Psoas muscle (tissue), 8 donors: ENCODE results near the gene C2CD2. TPM values are rescaled to one million over a fixed set of nuclear protein-coding genes. Genes with fewer than 3 reads are reported as not detected.

Source experiments
- ATAC-seq, 4 donors: fragments of 200-7000 bp; cut with Tn5 transposase; one replicate each; pipeline ENCODE4 v1.9.1; 2020; ENCODE audit warnings: moderate library complexity in 3 of 4, mild to moderate bottlenecking in 2 of 4
- DNase-seq, 2 donors: peaks; one replicate each; pipeline ENCODE4 v3.0.0-alpha.2; 2020
- H3K27ac ChIP-seq: fragments of 200-600 bp; one replicate; pipeline ENCODE4 v1.8.0; 2022
- H3K27me3 ChIP-seq, 3 donors: fragments of 200-600 bp in 1 of 3; one replicate each; pipeline versions ENCODE4 v1.6.1 to v1.8.0; 2013 to 2022; ENCODE audit warnings: low read length in 2 of 3, mild to moderate bottlenecking in 2 of 3, moderate library complexity in 1 of 3; ENCODE audit not compliant: insufficient read depth in 3 of 3
- H3K36me3 ChIP-seq, 2 donors: fragments of 200-600 bp in 1 of 2; one replicate each; pipeline versions ENCODE4 v1.6.1 to v1.8.0; 2013 to 2022; ENCODE audit warnings: low read depth in 1 of 2, mild to moderate bottlenecking in 1 of 2, moderate library complexity in 1 of 2; ENCODE audit not compliant: insufficient read depth in 1 of 2
- H3K4me1 ChIP-seq: fragments of 200-600 bp; one replicate; pipeline ENCODE4 v1.8.0; 2022
- H3K4me3 ChIP-seq: fragments of 200-600 bp; one replicate; pipeline ENCODE4 v1.8.0; 2022; ENCODE audit warnings: mild to moderate bottlenecking
- H3K9me3 ChIP-seq: fragments of 200-600 bp; one replicate; pipeline ENCODE4 v1.8.0; 2022
- WGBS, 3 donors: extraction: QIAGEN DNeasy Blood & Tissue Kit; methylation state at CpG; one replicate each; pipeline versions ENCODE4 v1.1.6 to v1.1.7; 2013; 5-methylcytosine and 5-hydroxymethylcytosine counted together
- intact Hi-C, 2 donors: fragments of 100-400 bp; cut with DNase I; formaldehyde crosslinking; loops; one replicate each; pipeline versions ENCODE4 v1.11.0 to v1.14.2; 2022
- polyA plus RNA-seq, 3 donors: library from polyadenylated mRNA; stranded (reverse); fragments of 200-250 nt; gene quantifications; one replicate each; pipeline ENCODE4 v1.2.3, GENCODE V29; 2013
- total RNA-seq, 4 donors: library from RNA; stranded (reverse); fragmentation: NEBNext Ultra II Directional in 2 of 4; extraction: Animal tissue kit (Norgen Biotek cat#: 25700) in 2 of 4; gene quantifications; one replicate each; pipeline versions ENCODE4 v1.2.1 to v1.2.4, GENCODE V29; 2021 to 2023
- TF ChIP-seq, protein P1 (sequence below): fragments of 200-600 bp; IDR thresholded peaks from one replicate; pipeline ENCODE4 v1.8.0; 2022; ENCODE audit warnings: antibody characterized with exemption
- donor health status: healthy with polysubstance abuse.
- donor health status: DM: no; HTN: no; CAD: no; lungs with moderate emphysema.
- donor health status: Bipolar disorder and iron deficiency.
- donor health status: healthy.
- donor health status: DM: yes; HTN: yes; CAD: no.
- donor health status: DM: no; HTN: no; CAD: no.
- donor health status: DM: no; HTN: no; CAD: no.
- donor health status: DM: yes; HTN: yes; CAD: no.

Gene C2CD2
- total and polyA plus RNA-seq, 7 donors = 1.6 to 6.6 (median 3.2) TPM

DNA sequence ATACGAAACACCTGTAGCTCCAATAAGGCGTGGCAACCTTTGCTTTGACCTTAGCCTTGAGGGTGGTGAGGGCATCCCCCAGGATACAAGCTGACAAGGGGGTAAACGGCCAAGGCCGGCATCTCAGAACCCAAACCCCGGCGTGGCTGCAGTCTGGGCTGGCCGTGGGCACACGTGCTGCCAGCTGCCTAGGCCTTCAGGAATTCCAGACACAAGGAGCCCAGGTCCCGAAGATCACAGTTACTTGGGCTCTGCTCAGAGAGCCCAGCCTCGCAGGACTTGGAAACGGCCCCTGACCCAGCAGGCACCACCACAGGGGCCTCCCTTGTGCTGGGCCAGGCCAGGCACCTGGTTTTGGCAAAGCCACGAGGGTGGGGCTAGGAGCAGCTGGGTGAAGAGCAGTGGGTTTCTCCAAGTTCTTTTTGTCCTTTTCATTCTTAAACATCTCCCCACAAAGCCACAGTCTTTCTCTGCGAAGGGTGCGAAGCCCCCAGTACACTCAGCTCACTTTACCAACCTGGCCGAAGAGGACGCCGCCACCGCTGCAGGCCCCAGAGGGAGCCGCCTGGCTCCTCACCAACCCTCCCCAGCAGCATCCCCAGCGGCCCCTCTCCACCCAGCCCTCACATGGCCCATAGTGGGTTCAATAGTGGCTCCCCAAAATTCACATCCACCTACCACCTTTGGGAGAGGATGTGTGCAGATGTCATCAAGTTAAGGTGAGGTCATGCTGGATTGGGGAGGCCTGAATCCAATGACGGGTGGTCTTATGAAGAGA lies 101.5 kb downstream of the C2CD2 start:
- H3K27me3 ChIP-seq = no peaks in the 10 kb centered on the region
- ATAC-seq (no peak), DNase-seq (no peak)
- peaks cover 0 to 49% of the 10 kb centered on the region in 2 donors for H3K36me3 ChIP-seq
- intact Hi-C loops = no loop called here
- no peaks in the 10 kb centered on the region for H3K9me3 ChIP-seq
- H3K4me1 ChIP-seq = no peaks in the 10 kb centered on the region
- no peak overlapping the region for H3K4me3 ChIP-seq
- H3K27ac ChIP-seq = no peak overlapping the region
- 87 to 91% (median 90%) methylated on average over 21 of the region's 21 CpGs for WGBS, 3 donors
- TF ChIP-seq, protein P1, sequence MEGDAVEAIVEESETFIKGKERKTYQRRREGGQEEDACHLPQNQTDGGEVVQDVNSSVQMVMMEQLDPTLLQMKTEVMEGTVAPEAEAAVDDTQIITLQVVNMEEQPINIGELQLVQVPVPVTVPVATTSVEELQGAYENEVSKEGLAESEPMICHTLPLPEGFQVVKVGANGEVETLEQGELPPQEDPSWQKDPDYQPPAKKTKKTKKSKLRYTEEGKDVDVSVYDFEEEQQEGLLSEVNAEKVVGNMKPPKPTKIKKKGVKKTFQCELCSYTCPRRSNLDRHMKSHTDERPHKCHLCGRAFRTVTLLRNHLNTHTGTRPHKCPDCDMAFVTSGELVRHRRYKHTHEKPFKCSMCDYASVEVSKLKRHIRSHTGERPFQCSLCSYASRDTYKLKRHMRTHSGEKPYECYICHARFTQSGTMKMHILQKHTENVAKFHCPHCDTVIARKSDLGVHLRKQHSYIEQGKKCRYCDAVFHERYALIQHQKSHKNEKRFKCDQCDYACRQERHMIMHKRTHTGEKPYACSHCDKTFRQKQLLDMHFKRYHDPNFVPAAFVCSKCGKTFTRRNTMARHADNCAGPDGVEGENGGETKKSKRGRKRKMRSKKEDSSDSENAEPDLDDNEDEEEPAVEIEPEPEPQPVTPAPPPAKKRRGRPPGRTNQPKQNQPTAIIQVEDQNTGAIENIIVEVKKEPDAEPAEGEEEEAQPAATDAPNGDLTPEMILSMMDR = no peak

DNA sequence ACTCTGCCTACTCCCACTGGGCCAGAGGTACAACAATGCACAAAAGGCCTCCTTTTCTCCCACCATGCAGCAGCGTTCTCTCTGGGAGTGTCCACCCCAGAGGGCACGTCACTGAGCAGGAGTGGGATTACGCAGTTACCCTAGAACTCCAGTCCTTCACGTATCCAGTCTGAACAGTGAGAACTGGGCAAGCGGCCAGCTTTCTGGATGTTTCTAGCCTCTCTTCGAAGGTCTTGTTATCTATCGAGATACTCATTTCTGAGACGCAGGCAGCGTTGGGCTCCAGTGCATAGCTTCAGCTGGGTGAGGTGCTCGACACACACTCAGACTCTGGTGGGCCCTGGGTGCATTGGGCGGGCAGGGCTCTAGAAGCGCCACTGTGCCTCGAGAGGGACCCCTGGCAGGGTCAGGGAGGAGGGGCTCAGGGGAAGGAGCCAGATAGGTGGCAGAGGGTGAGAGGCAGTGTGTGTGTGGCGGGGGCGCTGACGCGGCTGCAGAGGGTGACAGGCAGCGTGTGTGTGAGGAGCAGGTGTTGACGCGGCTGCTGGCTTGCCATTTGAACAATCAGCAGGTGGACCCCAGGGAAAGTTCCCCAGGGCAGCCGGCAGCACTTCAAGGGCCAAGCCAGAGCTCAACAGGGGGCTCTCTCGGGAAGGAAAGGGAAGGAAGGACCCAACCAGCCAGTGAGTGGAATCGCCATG lies 102.6 kb downstream of the C2CD2 start:
- DNase-seq (no peak), ATAC-seq (no peak)
- no peaks in the 10 kb centered on the region for H3K4me1 ChIP-seq
- no peak overlapping the region for H3K27ac ChIP-seq
- TF ChIP-seq, protein P1 = no peak
- H3K9me3 ChIP-seq = no peaks in the 10 kb centered on the region
- intact Hi-C loops = no loop called here
- H3K36me3 ChIP-seq = peaks cover 0 to 44% of the 10 kb centered on the region in 2 donors
- no peaks in the 10 kb centered on the region for H3K27me3 ChIP-seq
- WGBS, 3 donors = 85 to 90% (median 86%) methylated on average over 20 to 23 of the region's 23 CpGs
- no peak overlapping the region for H3K4me3 ChIP-seq

DNA sequence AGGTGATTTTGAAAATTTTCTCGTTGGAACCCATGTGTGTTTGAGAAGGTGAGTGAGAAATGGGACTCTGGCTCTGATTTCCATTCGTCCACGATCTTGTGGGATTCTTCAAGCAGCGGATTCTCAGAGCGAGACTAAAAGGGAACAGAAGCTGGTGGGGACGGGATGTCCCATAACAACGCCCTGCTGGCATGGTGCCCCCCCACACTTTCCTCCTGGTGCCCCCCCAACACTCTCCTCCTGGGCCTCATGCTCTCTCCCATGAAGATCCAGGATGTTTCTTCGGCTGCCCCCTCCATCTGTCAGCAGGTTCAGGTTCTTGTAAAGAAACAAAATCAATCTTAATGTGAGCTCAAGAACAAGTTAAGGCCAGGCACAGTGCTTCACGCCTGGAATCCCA lies 103.7 kb downstream of the C2CD2 start:
- TF ChIP-seq, protein P1 = no peak
- H3K27ac ChIP-seq = no peak overlapping the region
- intact Hi-C loops = no loop called here
- no peak for ATAC-seq
- H3K27me3 ChIP-seq = no peaks in the 10 kb centered on the region
- no peaks in the 10 kb centered on the region for H3K9me3 ChIP-seq
- 88 to 98% (median 95%) methylated on average over 9 of the region's 9 CpGs for WGBS, 3 donors
- H3K4me3 ChIP-seq = no peak overlapping the region
- no peaks in the 10 kb centered on the region for H3K4me1 ChIP-seq
- DNase-seq = no peak
- peaks cover 0 to 42% of the 10 kb centered on the region in 2 donors for H3K36me3 ChIP-seq

DNA sequence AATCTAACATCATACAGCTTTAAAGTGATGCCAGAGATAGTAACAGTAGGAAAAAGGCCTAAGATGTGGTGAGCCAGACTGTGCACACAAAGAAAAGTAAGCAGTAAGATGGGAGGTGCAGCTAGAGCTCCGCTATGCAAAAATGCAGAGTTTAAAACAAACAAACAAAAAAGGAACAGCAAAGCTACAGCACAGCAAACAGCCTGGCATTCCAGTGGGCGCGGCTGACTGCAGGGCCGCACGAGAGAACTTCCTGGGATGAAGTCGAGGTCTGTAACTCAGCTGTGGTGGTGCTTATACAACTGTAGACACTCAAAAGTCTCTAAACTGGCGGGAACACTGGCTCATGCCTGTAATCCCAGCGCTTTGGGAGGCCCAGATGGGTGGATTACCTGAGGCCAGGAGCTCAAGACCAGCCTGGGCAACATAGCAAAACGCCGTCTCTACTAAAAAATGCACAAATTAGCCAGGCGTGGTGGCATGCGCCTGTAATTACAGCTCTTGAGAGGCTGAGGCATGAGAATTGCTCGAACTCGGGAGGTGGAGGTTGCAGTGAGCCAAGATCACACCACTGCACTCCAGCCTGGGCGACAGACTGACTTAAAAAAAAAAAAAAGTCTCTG lies 104.7 kb downstream of the C2CD2 start:
- Histone ChIP-seq H3K27me3 (no peaks in the 10 kb centered on the region), H3K4me1 (no peaks in the 10 kb centered on the region), H3K4me3 (no peak overlapping the region), H3K36me3 (peaks cover 0 to 32% of the 10 kb centered on the region in 2 donors), H3K9me3 (no peaks in the 10 kb centered on the region), H3K27ac (no peak overlapping the region)
- 88 to 90% (median 89%) methylated on average over 15 of the region's 15 CpGs for WGBS, 3 donors
- ATAC-seq (no peak), DNase-seq (no peak)
- intact Hi-C loops = no loop called here
- TF ChIP-seq, protein P1 = no peak
